Inflammatory macrophage treated with lipopolysaccharide for 4 hours (primary cell): ENCODE results near the gene SGK1.
"Not testable (repeated sequence)": the region's sequence is repeated elsewhere in the genome, so short reads cannot be mapped to it uniquely, and the experiment has no call there.

Experiments
- DNase-seq: peaks from one replicate; pipeline ENCODE4 v3.0.0-alpha.2; 2020

SGK1 gene

GRCh38 chr6:134326192-134326591 is 8.3 kb upstream of the SGK1 start:
- DNase-seq: not testable (repeated sequence)

GRCh38 chr6:134324766-134325165 is 6.9 kb upstream of the SGK1 start:
- DNase-seq: no peak

GRCh38 chr6:134324141-134324540 is 6.2 kb upstream of the SGK1 start:
- DNase-seq: peak; percentile 82

- no peak for DNase-seq
Measured at GRCh38 chr6:134323698-134324097, 5.8 kb upstream of the SGK1 start.

GRCh38 chr6:134323294-134323693 is 5.4 kb upstream of the SGK1 start:
- DNase-seq: no peak

- DNase-seq: no peak
Measured at GRCh38 chr6:134322216-134322615, 4.3 kb upstream of the SGK1 start.

- peak; percentile 36 for DNase-seq
Measured at GRCh38 chr6:134321246-134321645, 3.3 kb upstream of the SGK1 start.

- not testable (repeated sequence) for DNase-seq
Measured at GRCh38 chr6:134319686-134320085, 1.8 kb upstream of the SGK1 start.

GRCh38 chr6:134318974-134319281 is 1.0 kb upstream of the SGK1 start:
- DNase-seq: no peak

- DNase-seq: no peak
Measured at GRCh38 chr6:134318236-134318973, 493 bp upstream of the SGK1 start.

- no peak for DNase-seq
Measured at GRCh38 chr6:134316733-134317431, 1.0 kb downstream of the SGK1 start.

GRCh38 chr6:134315974-134316441 is 1.9 kb downstream of the SGK1 start:
- peak; percentile 53 for DNase-seq

- DNase-seq: no peak
Measured at GRCh38 chr6:134315189-134315588, 2.7 kb downstream of the SGK1 start.

- no peak for DNase-seq
Measured at GRCh38 chr6:134314006-134314821, 3.7 kb downstream of the SGK1 start.

- no peak for DNase-seq
Measured at GRCh38 chr6:134312038-134312660, 5.8 kb downstream of the SGK1 start.

GRCh38 chr6:134310817-134311216 is 7.1 kb downstream of the SGK1 start:
- DNase-seq: no peak

GRCh38 chr6:134309983-134310605 is 7.8 kb downstream of the SGK1 start:
- no peak for DNase-seq

GRCh38 chr6:134309227-134309626 is 8.7 kb downstream of the SGK1 start:
- DNase-seq: no peak

- no peak for DNase-seq
Measured at GRCh38 chr6:134308800-134309199, 9.1 kb downstream of the SGK1 start.

- DNase-seq: no peak
Measured at GRCh38 chr6:134307870-134308269, 10.0 kb downstream of the SGK1 start.

GRCh38 chr6:134307075-134307474 is 10.8 kb downstream of the SGK1 start:
- no peak for DNase-seq

- not testable (repeated sequence) for DNase-seq
Measured at GRCh38 chr6:134304381-134304780, 13.5 kb downstream of the SGK1 start.

GRCh38 chr6:134303891-134304290 is 14.0 kb downstream of the SGK1 start:
- no peak for DNase-seq
